Measurements from ENCODE around the gene PEX5L.

DNA sequence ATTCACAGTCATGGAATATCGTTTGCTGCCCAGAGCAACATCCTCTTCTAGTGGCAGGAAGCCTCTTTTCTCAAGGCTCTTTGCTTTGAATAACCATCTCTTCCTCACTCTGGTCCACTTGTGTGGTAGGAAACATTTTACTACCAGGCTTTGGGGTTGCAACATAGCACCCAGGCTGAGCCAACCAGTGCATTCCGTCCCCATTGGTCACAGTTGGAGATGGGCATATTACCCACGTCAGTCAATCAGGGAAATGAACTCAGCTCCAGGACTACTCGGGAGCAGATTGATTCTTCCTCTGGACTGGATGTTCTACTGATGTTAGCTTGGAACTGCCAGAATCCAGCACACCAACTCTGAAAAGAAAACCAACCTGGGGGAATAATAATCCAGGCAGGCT is 4.2 kb upstream of the PEX5L start:
- TF ChIP-seq EP300 (IDR thresholded peaks at IDR 0.05; ENCODE audit: borderline replicate concordance): no peak
- TF ChIP-seq, protein P1, sequence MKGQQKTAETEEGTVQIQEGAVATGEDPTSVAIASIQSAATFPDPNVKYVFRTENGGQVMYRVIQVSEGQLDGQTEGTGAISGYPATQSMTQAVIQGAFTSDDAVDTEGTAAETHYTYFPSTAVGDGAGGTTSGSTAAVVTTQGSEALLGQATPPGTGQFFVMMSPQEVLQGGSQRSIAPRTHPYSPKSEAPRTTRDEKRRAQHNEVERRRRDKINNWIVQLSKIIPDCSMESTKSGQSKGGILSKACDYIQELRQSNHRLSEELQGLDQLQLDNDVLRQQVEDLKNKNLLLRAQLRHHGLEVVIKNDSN (IDR thresholded peaks at IDR 0.05): no peak
- TF ChIP-seq TCF12 (IDR thresholded peaks at IDR 0.05; ENCODE audit: low read depth): no peak
- no peak for TF ChIP-seq YY1 (IDR thresholded peaks at IDR 0.05; ENCODE audit: low read depth)
- TF ChIP-seq TAF1 (IDR thresholded peaks at IDR 0.05; ENCODE audit: low read depth): no peak
- no peak for TF ChIP-seq CEBPB (IDR thresholded peaks at IDR 0.05)
- TF ChIP-seq ZBTB7A (IDR thresholded peaks at IDR 0.05; ENCODE audit: low read depth): no peak
- TF ChIP-seq, protein P2, sequence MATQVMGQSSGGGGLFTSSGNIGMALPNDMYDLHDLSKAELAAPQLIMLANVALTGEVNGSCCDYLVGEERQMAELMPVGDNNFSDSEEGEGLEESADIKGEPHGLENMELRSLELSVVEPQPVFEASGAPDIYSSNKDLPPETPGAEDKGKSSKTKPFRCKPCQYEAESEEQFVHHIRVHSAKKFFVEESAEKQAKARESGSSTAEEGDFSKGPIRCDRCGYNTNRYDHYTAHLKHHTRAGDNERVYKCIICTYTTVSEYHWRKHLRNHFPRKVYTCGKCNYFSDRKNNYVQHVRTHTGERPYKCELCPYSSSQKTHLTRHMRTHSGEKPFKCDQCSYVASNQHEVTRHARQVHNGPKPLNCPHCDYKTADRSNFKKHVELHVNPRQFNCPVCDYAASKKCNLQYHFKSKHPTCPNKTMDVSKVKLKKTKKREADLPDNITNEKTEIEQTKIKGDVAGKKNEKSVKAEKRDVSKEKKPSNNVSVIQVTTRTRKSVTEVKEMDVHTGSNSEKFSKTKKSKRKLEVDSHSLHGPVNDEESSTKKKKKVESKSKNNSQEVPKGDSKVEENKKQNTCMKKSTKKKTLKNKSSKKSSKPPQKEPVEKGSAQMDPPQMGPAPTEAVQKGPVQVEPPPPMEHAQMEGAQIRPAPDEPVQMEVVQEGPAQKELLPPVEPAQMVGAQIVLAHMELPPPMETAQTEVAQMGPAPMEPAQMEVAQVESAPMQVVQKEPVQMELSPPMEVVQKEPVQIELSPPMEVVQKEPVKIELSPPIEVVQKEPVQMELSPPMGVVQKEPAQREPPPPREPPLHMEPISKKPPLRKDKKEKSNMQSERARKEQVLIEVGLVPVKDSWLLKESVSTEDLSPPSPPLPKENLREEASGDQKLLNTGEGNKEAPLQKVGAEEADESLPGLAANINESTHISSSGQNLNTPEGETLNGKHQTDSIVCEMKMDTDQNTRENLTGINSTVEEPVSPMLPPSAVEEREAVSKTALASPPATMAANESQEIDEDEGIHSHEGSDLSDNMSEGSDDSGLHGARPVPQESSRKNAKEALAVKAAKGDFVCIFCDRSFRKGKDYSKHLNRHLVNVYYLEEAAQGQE (IDR thresholded peaks at IDR 0.05; ENCODE audit: low read depth): no peak
- no peak for TF ChIP-seq EGR1 (IDR thresholded peaks at IDR 0.05)
- TF ChIP-seq, protein P3, sequence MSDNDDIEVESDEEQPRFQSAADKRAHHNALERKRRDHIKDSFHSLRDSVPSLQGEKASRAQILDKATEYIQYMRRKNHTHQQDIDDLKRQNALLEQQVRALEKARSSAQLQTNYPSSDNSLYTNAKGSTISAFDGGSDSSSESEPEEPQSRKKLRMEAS (IDR thresholded peaks at IDR 0.05): no peak
- TF ChIP-seq RAD21 (IDR thresholded peaks at IDR 0.05; ENCODE audit: low read depth): no peak
- TF ChIP-seq TEAD4 (IDR thresholded peaks at IDR 0.05): no peak
- no peak for TF ChIP-seq CREB1 (IDR thresholded peaks at IDR 0.05; ENCODE audit: low read depth)
